HCT116 (cell line): ENCODE measurements around the gene WNK1. TPM values are rescaled to one million over a fixed set of nuclear protein-coding genes. Genes with fewer than 3 reads are reported as not detected.

ENCODE experiments used
- ATAC-seq: fragments of 200-7000 bp; cut with Tn5 transposase; 2 replicates; pipeline ENCODE4 v1.9.1; 2020; ENCODE audit warnings: mild to moderate bottlenecking, moderate library complexity
- BruUV-seq: library from RNA; stranded (reverse); fragments of 400-500 nt; replicated peaks from 2 replicates; lab custom pipeline; 2021; lab: Mats Ljungman, UMichigan
- CTCF ChIA-PET: fragments of 300-600 bp; sonication (Branson Sonifier 250); formaldehyde crosslinking; loops from one replicate; lab custom pipeline; 2021; ENCODE audit warnings: antibody characterized with exemption; lab: Charles Lee
- POLR2A ChIA-PET: fragments of 300-600, 350-600 bp; sonication (Branson Sonifier 250); formaldehyde crosslinking; loops from one replicate; lab custom pipeline; 2021; ENCODE audit warnings: antibody characterized with exemption; lab: Charles Lee
- RAD21 ChIA-PET, 2 experiments: fragments of 300-600 bp; sonication (Branson Sonifier 250); formaldehyde crosslinking; loops; one replicate each; lab custom pipeline; 2023; ENCODE audit warnings: low total read pairs in 2 of 2; ENCODE audit not compliant: uncharacterized antibody in 2 of 2, unreplicated experiment in 2 of 2, low non-redundant PET in 1 of 2; lab: Charles Lee
- DNase-seq: peaks from one replicate; pipeline ENCODE4 v3.0.0-alpha.2; 2010; ENCODE audit warnings: low read depth, low spot score
- H2AFZ ChIP-seq: fragments of 200-600 bp; shearing (Covaris generic), sonication (generic); 2 replicates; pipeline ENCODE4 v1.6.1; 2017; ENCODE audit warnings: low read depth, mixed run types, mixed read lengths, antibody characterized with exemption, low read length; ENCODE audit not compliant: poor library complexity, severe bottlenecking
- H3K27ac ChIP-seq: 2 replicates; pipeline ENCODE4 v1.5.1; 2012; ENCODE audit warnings: low read depth, low read length
- H3K27me3 ChIP-seq: fragments of 200-600 bp; sonication (generic); 2 replicates; pipeline ENCODE4 v1.6.1; 2016; ENCODE audit warnings: mixed run types, low read length, mixed read lengths; ENCODE audit not compliant: insufficient read depth
- H3K36me3 ChIP-seq, 2 experiments: fragments of 200-500 bp in 1 of 2; fragments of 200-600 bp in 1 of 2; sonication (Bioruptor generic) in 1 of 2; sonication (generic) in 1 of 2; 2 replicates each; pipeline versions ENCODE4 v1.5.1 to v1.6.1; 2014 to 2016; ENCODE audit warnings: low read length in 2 of 2, inconsistent platforms in 1 of 2, mixed read lengths in 1 of 2, mixed run types in 1 of 2; ENCODE audit not compliant: insufficient read depth in 2 of 2, control insufficient read depth in 1 of 2
- H3K4me1 ChIP-seq, 2 experiments: fragments of 200-600 bp in 1 of 2; sonication (generic) in 1 of 2; 2 replicates each; pipeline versions ENCODE4 v1.5.1 to v1.6.1; 2012 to 2017; ENCODE audit warnings: low read length in 2 of 2, inconsistent platforms in 1 of 2, mild to moderate bottlenecking in 1 of 2, mixed read lengths in 1 of 2, mixed run types in 1 of 2, moderate library complexity in 1 of 2; ENCODE audit not compliant: insufficient read depth in 2 of 2, control insufficient read depth in 1 of 2
- H3K4me2 ChIP-seq: fragments of 200-600 bp; sonication (generic); 2 replicates; pipeline ENCODE4 v1.6.1; 2017; ENCODE audit warnings: mixed run types, low read length, mixed read lengths
- H3K4me3 ChIP-seq, 2 experiments: fragments of 200-600 bp in 1 of 2; sonication (generic) in 1 of 2; replicated peaks in 1 of 2; 2 replicates each; pipeline ENCODE4 v1.5.1; 2011 to 2016; ENCODE audit warnings: low read length in 2 of 2, control low read depth in 1 of 2, low read depth in 1 of 2, mild to moderate bottlenecking in 1 of 2, mixed read lengths in 1 of 2, mixed run types in 1 of 2
- H3K79me2 ChIP-seq: fragments of 200-600 bp; sonication (generic); 2 replicates; pipeline ENCODE4 v1.6.1; 2017; ENCODE audit warnings: mild to moderate bottlenecking, mixed run types, low read length, moderate library complexity, mixed read lengths; ENCODE audit not compliant: insufficient read depth
- H3K9ac ChIP-seq: fragments of 200-600 bp; sonication (generic); 2 replicates; pipeline ENCODE4 v1.6.1; 2016; ENCODE audit warnings: low read length, mixed read lengths
- H3K9me2 ChIP-seq: fragments of 200-600 bp; sonication (generic), shearing (Covaris generic); 2 replicates; pipeline ENCODE4 v1.6.1; 2017; ENCODE audit warnings: mixed run types, mild to moderate bottlenecking, moderate library complexity; ENCODE audit not compliant: insufficient read depth
- H3K9me3 ChIP-seq, 2 experiments: fragments of 200-500 bp in 1 of 2; fragments of 200-600 bp in 1 of 2; sonication (Bioruptor generic) in 1 of 2; sonication (generic) in 1 of 2; 2 replicates each; pipeline ENCODE4 v1.6.1; 2014 to 2017; ENCODE audit warnings: low read length in 2 of 2, mixed read lengths in 2 of 2, inconsistent platforms in 1 of 2, low read depth in 1 of 2, mild to moderate bottlenecking in 1 of 2, mixed run types in 1 of 2, moderate library complexity in 1 of 2; ENCODE audit not compliant: control insufficient read depth in 1 of 2, insufficient read depth in 1 of 2
- H4K20me1 ChIP-seq: fragments of 200-600 bp; sonication (generic), shearing (Covaris generic); 2 replicates; pipeline ENCODE4 v1.6.1; 2017; ENCODE audit warnings: mixed run types, mild to moderate bottlenecking, moderate library complexity; ENCODE audit not compliant: insufficient read depth
- ATF3 ChIP-seq: IDR thresholded peaks from 2 replicates; pipeline ENCODE4 v1.6.1; 2012
- CEBPB ChIP-seq: IDR thresholded peaks from 2 replicates; pipeline ENCODE4 v1.6.1; 2012; ENCODE audit warnings: low read depth
- CTCF ChIP-seq, 3 experiments: fragments of 200-600 bp in 1 of 3; sonication (generic) in 1 of 3; IDR thresholded peaks in 2 of 3; conservative IDR thresholded peaks in 1 of 3; 2 replicates each; pipeline ENCODE4 v1.5.1; 2012 to 2017; ENCODE audit warnings: low read depth in 2 of 3, low read length in 2 of 3, antibody characterized with exemption in 1 of 3, borderline replicate concordance in 1 of 3, control low read depth in 1 of 3, mild to moderate bottlenecking in 1 of 3, mixed read lengths in 1 of 3, mixed run types in 1 of 3, moderate library complexity in 1 of 3; ENCODE audit not compliant: insufficient read depth in 1 of 3
- EGR1 ChIP-seq: IDR thresholded peaks from 2 replicates; pipeline ENCODE4 v1.6.1; 2012; ENCODE audit warnings: low read depth
- ELF1 ChIP-seq: IDR thresholded peaks from 2 replicates; pipeline ENCODE4 v1.6.1; 2012; ENCODE audit warnings: low read depth, borderline replicate concordance
- EZH2phosphoT487 ChIP-seq: fragments of 200-600 bp; IDR thresholded peaks from 2 replicates; pipeline ENCODE4 v1.6.1; 2018; ENCODE audit warnings: antibody characterized with exemption, borderline replicate concordance
- JUND ChIP-seq: IDR thresholded peaks from 2 replicates; pipeline ENCODE4 v1.6.1; 2012
- MAX ChIP-seq: IDR thresholded peaks from 2 replicates; pipeline ENCODE4 v1.6.1; 2012
- POLR2A ChIP-seq: IDR thresholded peaks from 2 replicates; pipeline ENCODE4 v1.7.0; 2011; ENCODE audit warnings: borderline replicate concordance; ENCODE audit not compliant: insufficient read depth, insufficient read length; ENCODE audit errors: extremely low read depth
- POLR2AphosphoS5 ChIP-seq: IDR thresholded peaks from 2 replicates; pipeline ENCODE4 v1.6.1; 2011; ENCODE audit warnings: mild to moderate bottlenecking, low read depth, low read length, moderate library complexity
- RAD21 ChIP-seq: IDR thresholded peaks from 2 replicates; pipeline ENCODE4 v1.6.1; 2012; ENCODE audit warnings: low read depth, mild to moderate bottlenecking
- REST ChIP-seq: IDR thresholded peaks from 2 replicates; pipeline ENCODE4 v1.6.1; 2012; ENCODE audit warnings: low read depth
- SP1 ChIP-seq: IDR thresholded peaks from 2 replicates; pipeline ENCODE4 v1.6.1; 2012; ENCODE audit warnings: low read depth
- SRF ChIP-seq: IDR thresholded peaks from 2 replicates; pipeline ENCODE4 v1.6.1; 2012; ENCODE audit warnings: low read depth
- YY1 ChIP-seq: IDR thresholded peaks from 2 replicates; pipeline ENCODE4 v1.6.1; 2011; ENCODE audit warnings: low read length, low read depth, moderate library complexity, mild to moderate bottlenecking; ENCODE audit not compliant: insufficient replicate concordance; ENCODE audit errors: extremely low read depth
- ZNF274 ChIP-seq: fragments of 200-500 bp; sonication (Bioruptor generic); IDR thresholded peaks from 2 replicates; pipeline ENCODE4 v1.6.1; 2014; ENCODE audit warnings: mild to moderate bottlenecking, low read depth, low read length, inconsistent platforms
- intact Hi-C: fragments of 100-400 bp; cut with micrococcal nuclease; formaldehyde crosslinking; loops from 2 replicates; pipeline ENCODE4 v1.10.0; 2022
- total RNA-seq: library from RNA; stranded (reverse); gene quantifications from one replicate; pipeline ENCODE4 v1.2.1, GENCODE V29; 2021; ENCODE audit not compliant: unreplicated experiment

WNK1 gene
- total RNA-seq, 1 experiment from 2014 or later, result 81.0 TPM

- TF ChIP-seq ELF1, result no peak
- no peak for TF ChIP-seq CTCF (IDR thresholded peaks at IDR 0.05 in 2 of 3, conservative IDR thresholded peaks at IDR 0.05 in 1 of 3; ENCODE audit: borderline replicate concordance in 1 of 3, insufficient read depth in 1 of 3, low read depth in 2 of 3, low read length in 2 of 3)
- no peak for TF ChIP-seq EZH2phosphoT487
- TF ChIP-seq JUND, result no peak
- TF ChIP-seq SP1, result no peak
- TF ChIP-seq RAD21, result no peak
- TF ChIP-seq POLR2A, result no peak
Observed at GRCh38 chr12:713281-713875, 39.0 kb upstream of the WNK1 start (continued).

- Histone ChIP-seq H3K4me1 (peaks cover 0 to 10% of the 10 kb centered on the region in 2 experiments; a peak in 1 of 4 replicates), H2AFZ (no peak overlapping the region), H3K4me3 (no peak overlapping the region), H4K20me1 (no peaks in the 10 kb centered on the region), H3K27ac (no peak overlapping the region), H3K9me2 (no peaks in the 10 kb centered on the region), H3K4me2 (no peak overlapping the region), H3K9me3 (no peaks in the 10 kb centered on the region), H3K79me2 (no peaks in the 10 kb centered on the region), H3K9ac (no peak overlapping the region), H3K36me3 (no peaks in the 10 kb centered on the region), H3K27me3 (no peaks in the 10 kb centered on the region)
- no peak for TF ChIP-seq EGR1
- TF ChIP-seq CEBPB, result no peak
- no peak for TF ChIP-seq POLR2AphosphoS5
- no peak for TF ChIP-seq REST
- TF ChIP-seq YY1, result no peak
- TF ChIP-seq ZNF274, result no peak
- TF ChIP-seq SRF, result no peak
- no peak for TF ChIP-seq ATF3
- TF ChIP-seq MAX, result no peak
- no peak for TF ChIP-seq EZH2phosphoT487
- no peak for TF ChIP-seq ELF1
- TF ChIP-seq CTCF (IDR thresholded peaks at IDR 0.05 in 2 of 3, conservative IDR thresholded peaks at IDR 0.05 in 1 of 3; ENCODE audit: borderline replicate concordance in 1 of 3, insufficient read depth in 1 of 3, low read depth in 2 of 3, low read length in 2 of 3), result no peak
- ATAC-seq, result no peak
- no peak for DNase-seq
- ChIA-PET RAD21 (no interaction called here), POLR2A (no interaction called here), CTCF (no interaction called here)
- intact Hi-C loops, result no loop called here
- BruUV-seq, result no TSS peak
Observed at GRCh38 chr12:716506-716905, 35.9 kb upstream of the WNK1 start.
